Upper lobe of left lung (tissue), 6 donors: ENCODE results near the gene IRAG1. TPM values are rescaled to one million over a fixed set of nuclear protein-coding genes. Genes with fewer than 3 reads are reported as not detected.

Experiments used
- ATAC-seq, 2 donors: fragments of 200-7000 bp; cut with Tn5 transposase; one replicate each; pipeline ENCODE4 v1.9.1; 2022; ENCODE audit warnings: mild to moderate bottlenecking in 2 of 2, moderate library complexity in 2 of 2; ENCODE audit not compliant: low FRiP score in 2 of 2
- DNase-seq, 2 donors: peaks; one replicate each; pipeline ENCODE4 v3.0.0-alpha.2; 2019 to 2020
- H3K27ac ChIP-seq, 4 donors: fragments of 200-600 bp; sonication (generic); one replicate each; pipeline ENCODE4 v1.5.1; 2016 to 2019
- H3K27me3 ChIP-seq, 4 donors: fragments of 200-600 bp; sonication (generic); one replicate each; pipeline ENCODE4 v1.5.1; 2017 to 2019
- H3K36me3 ChIP-seq, 4 donors: fragments of 200-600 bp; sonication (generic); one replicate each; pipeline ENCODE4 v1.5.1; 2016 to 2019
- H3K4me1 ChIP-seq, 4 donors: fragments of 200-600 bp; sonication (generic); one replicate each; pipeline ENCODE4 v1.5.1; 2018 to 2019
- H3K4me3 ChIP-seq, 4 donors: fragments of 200-600 bp; sonication (generic); one replicate each; pipeline ENCODE4 v1.5.1; 2017 to 2019; ENCODE audit warnings: mild to moderate bottlenecking in 2 of 4, moderate library complexity in 1 of 4
- H3K9me3 ChIP-seq, 4 donors: fragments of 200-600 bp; sonication (generic); one replicate each; pipeline ENCODE4 v1.5.1; 2018 to 2019
- EP300 ChIP-seq, 4 donors: sonication (generic); formaldehyde crosslinking; IDR thresholded peaks; one replicate each; pipeline ENCODE4 v1.5.1; 2017; ENCODE audit warnings: antibody characterized with exemption in 4 of 4, control low read depth in 2 of 4
- POLR2A ChIP-seq, 4 donors: fragments of 450-650 bp; IDR thresholded peaks; one replicate each; pipeline ENCODE4 v1.5.1; 2016 to 2017; ENCODE audit warnings: antibody characterized with exemption in 4 of 4, mild to moderate bottlenecking in 2 of 4
- POLR2AphosphoS5 ChIP-seq, 2 donors: sonication (generic); formaldehyde crosslinking; IDR thresholded peaks; one replicate each; pipeline ENCODE4 v1.5.1; 2017; ENCODE audit warnings: antibody characterized with exemption in 2 of 2
- WGBS, 2 donors: methylation state at CpG; one replicate each; pipeline ENCODE4 v1.1.5; 2017 to 2018; 5-methylcytosine and 5-hydroxymethylcytosine counted together
- total RNA-seq, 6 donors: library from RNA; depleted of rRNA in 4 of 6; stranded (reverse); fragments of >200 nt in 4 of 6; gene quantifications; one replicate each; pipeline versions ENCODE4 v1.1.0 to v1.2.1, GENCODE V29; 2016 to 2021
- TF ChIP-seq, protein P1 (sequence below), 6 experiments: fragments of 450-650 bp in 4 of 6; fragments of 200-600 bp in 2 of 6; sonication (generic) in 2 of 6; IDR thresholded peaks; one replicate each; pipeline ENCODE4 v1.5.1; 2016 to 2019; ENCODE audit warnings: antibody characterized with exemption in 6 of 6
- donor health status: DM: no; HTN: no; CAD: no; lungs with moderate emphysema.
- donor health status: DM: no; HTN: yes; CAD: no; lungs with severe emphysema.

Gene IRAG1, protein sequence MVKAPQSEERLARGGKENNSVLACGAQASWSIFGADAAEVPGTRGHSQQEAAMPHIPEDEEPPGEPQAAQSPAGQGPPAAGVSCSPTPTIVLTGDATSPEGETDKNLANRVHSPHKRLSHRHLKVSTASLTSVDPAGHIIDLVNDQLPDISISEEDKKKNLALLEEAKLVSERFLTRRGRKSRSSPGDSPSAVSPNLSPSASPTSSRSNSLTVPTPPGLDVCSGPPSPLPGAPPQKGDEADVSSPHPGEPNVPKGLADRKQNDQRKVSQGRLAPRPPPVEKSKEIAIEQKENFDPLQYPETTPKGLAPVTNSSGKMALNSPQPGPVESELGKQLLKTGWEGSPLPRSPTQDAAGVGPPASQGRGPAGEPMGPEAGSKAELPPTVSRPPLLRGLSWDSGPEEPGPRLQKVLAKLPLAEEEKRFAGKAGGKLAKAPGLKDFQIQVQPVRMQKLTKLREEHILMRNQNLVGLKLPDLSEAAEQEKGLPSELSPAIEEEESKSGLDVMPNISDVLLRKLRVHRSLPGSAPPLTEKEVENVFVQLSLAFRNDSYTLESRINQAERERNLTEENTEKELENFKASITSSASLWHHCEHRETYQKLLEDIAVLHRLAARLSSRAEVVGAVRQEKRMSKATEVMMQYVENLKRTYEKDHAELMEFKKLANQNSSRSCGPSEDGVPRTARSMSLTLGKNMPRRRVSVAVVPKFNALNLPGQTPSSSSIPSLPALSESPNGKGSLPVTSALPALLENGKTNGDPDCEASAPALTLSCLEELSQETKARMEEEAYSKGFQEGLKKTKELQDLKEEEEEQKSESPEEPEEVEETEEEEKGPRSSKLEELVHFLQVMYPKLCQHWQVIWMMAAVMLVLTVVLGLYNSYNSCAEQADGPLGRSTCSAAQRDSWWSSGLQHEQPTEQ
- 10 to 100 TPM in 1 of 6 donors, 1 to 10 TPM in 5; 2.4 to 16.3 (median 7.5) TPM for total RNA-seq

DNA sequence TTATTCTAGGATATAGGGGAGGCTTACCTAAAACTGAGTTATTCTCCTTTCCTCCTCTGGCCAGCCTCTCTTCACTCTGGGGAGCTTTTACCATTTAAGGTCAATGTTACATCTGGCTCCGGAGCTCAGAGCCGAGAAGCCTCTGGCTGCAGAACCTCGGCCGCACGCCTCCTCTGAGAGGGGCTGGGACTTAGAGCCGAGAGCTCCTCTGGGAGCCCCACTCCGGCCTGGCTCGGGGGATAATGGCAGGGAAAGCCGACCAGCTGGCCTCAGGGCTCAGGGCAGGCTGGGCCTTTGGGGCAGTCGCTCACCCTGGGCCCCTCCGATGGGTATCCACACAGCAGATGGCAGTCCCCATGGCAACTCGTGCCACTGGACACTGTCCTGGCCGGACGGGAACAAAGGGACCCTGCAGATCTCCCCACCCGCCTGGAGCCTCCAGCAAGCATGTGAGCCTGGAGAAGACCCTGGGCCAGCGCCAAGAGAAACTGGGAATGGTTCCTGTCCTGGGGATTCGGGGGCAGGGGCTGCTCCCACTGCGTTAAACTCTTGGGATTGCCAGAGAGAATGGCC lies at the start of gene IRAG1:
TSS of gene IRAG1 (minus strand) at position 247 of the 573 bp plus-strand sequence. CDS start at position 94, 153 bp downstream.
- peak within 1 kb of the TSS in 3 of 4 donors; percentile 3 to 36 (median 36) for H3K4me3 ChIP-seq
- no peaks in the 10 kb centered on the region for H3K36me3 ChIP-seq
- H3K9me3 ChIP-seq, result no peaks in the 10 kb centered on the region
- WGBS, 2 donors, result 70 to 84% methylated on average over 11 to 17 of the region's 18 CpGs
- no peaks in the 10 kb centered on the region for H3K27me3 ChIP-seq
- peak; percentile 22 to 73 for DNase-seq
- peak; percentile 47 to 71 for ATAC-seq
- H3K27ac ChIP-seq, result peak within 1 kb of the TSS; percentile 8 to 72 (median 62)
- peaks cover 11 to 33% (median 20%) of the 10 kb centered on the region in 4 donors for H3K4me1 ChIP-seq
- TF ChIP-seq POLR2A (IDR thresholded peaks at IDR 0.05), result peak in 1 of 4 donors; percentile 12
- TF ChIP-seq EP300 (IDR thresholded peaks at IDR 0.05), result no peak
- no peak for TF ChIP-seq POLR2AphosphoS5 (IDR thresholded peaks at IDR 0.05)
- TF ChIP-seq, protein P1, sequence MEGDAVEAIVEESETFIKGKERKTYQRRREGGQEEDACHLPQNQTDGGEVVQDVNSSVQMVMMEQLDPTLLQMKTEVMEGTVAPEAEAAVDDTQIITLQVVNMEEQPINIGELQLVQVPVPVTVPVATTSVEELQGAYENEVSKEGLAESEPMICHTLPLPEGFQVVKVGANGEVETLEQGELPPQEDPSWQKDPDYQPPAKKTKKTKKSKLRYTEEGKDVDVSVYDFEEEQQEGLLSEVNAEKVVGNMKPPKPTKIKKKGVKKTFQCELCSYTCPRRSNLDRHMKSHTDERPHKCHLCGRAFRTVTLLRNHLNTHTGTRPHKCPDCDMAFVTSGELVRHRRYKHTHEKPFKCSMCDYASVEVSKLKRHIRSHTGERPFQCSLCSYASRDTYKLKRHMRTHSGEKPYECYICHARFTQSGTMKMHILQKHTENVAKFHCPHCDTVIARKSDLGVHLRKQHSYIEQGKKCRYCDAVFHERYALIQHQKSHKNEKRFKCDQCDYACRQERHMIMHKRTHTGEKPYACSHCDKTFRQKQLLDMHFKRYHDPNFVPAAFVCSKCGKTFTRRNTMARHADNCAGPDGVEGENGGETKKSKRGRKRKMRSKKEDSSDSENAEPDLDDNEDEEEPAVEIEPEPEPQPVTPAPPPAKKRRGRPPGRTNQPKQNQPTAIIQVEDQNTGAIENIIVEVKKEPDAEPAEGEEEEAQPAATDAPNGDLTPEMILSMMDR (IDR thresholded peaks at IDR 0.05), result no peak

DNA sequence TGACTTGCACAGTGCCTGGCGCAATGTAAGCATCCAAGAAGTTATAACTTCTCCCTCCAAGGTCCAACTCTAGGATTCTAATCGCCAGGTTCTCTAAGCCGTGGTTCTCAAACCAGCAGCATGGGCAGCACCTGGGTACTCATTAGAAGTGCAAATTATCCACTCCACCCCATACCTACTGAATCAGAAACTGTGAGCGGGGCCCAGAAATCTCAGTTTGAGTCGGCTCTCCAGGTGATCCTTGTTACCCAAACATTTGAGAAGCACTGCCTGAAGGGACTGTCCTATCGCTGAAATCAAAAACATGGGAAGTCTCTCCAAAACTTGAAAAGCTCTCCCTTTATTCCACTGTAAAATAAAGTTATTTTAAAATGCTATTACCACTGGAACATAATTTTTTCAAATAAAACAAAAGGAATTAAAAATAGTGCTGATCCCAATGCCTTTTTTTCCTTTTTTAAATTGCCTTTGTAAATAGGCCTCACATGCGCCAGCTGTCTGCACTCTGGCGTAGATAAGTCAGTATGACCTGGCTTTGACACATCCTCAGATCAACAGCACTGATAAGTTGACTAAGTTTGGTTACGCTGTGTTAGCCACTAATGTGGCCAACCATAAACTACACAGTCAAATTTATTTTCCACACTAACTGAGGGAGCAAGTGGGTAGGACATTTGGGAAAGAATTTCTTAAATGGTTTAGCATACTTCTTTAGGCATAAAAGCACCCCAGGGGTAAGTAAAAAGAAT lies 49.1 kb upstream of the IRAG1 start:
- ATAC-seq (no peak), DNase-seq (no peak)
- no peaks in the 10 kb centered on the region for H3K9me3 ChIP-seq
- no peak overlapping the region for H3K4me3 ChIP-seq
- H3K27ac ChIP-seq, result no peak overlapping the region
- H3K27me3 ChIP-seq, result no peaks in the 10 kb centered on the region
- no peaks in the 10 kb centered on the region for H3K36me3 ChIP-seq
- whole genome bisulfite sequencing, 2 donors, result 68 to 71% methylated on average over 9 of the region's 9 CpGs
- no peak for TF ChIP-seq POLR2AphosphoS5 (IDR thresholded peaks at IDR 0.05)
- no peak for TF ChIP-seq POLR2A (IDR thresholded peaks at IDR 0.05)
- TF ChIP-seq EP300 (IDR thresholded peaks at IDR 0.05), result no peak
- TF ChIP-seq, protein P1 (IDR thresholded peaks at IDR 0.05), result no peak
- peaks cover 0 to 7% (median 5%) of the 10 kb centered on the region in 4 donors for H3K4me1 ChIP-seq

DNA sequence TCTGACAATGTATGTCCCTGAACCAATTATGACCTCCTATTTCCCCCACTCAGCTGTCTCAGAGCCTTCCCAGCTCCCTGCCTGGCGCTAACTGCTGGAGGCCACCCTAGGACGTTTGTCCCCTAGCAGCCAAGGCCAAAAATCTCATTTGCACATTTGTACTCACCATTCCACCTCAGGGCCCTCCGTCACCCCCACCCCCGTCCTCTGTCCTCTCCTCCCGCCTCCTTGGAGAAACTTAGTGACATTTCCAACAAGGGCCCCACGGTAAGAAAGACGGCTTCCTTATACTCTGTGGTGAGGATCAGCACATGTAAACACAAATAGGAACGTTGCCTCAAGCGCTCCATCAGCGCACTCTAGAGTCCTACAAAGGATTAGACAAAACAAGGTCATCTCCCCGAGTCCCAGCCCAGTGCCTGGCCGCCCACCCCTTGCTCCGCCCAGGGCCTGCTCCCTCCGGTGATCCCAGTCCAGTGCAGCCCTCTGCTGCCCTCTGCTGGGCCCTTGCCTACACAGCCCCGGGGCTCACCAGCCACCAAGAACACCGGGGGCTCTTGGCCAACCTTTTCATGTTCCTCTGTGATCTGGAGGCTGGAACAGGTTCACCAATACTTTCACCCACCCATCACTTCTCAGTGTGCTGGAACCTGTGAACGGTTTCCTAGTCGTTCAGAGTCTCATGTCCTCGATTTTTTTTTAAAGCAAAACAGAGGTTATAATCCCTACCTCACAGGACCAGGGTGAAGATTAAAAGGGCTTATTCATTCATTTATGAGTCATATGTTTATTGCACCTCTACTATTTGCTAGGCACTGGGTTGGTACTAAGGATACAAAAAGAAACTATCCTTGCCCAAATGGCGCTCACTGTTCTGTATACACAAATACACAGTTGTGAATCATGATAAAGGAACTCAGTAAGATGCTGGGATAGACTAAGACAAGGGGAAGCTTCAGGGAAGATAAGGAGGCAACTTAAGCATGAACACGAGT lies 42.2 kb upstream of the IRAG1 start:
- Histone ChIP-seq H3K36me3 (no peaks in the 10 kb centered on the region), H3K27me3 (no peaks in the 10 kb centered on the region), H3K4me3 (peak overlapping the region in 2 of 4 donors; percentile 15 to 33), H3K27ac (peak overlapping the region; percentile 44 to 69 (median 68)), H3K9me3 (no peaks in the 10 kb centered on the region), H3K4me1 (peaks cover 16 to 26% (median 20%) of the 10 kb centered on the region in 4 donors)
- peak; percentile 94 to 96 for DNase-seq
- ATAC-seq, result peak; percentile 99 to 100
- WGBS, 2 donors, result 8 to 10% methylated on average over 20 to 21 of the region's 21 CpGs
- TF ChIP-seq, protein P1 (IDR thresholded peaks at IDR 0.05), result peak; percentile 94 to 99 (median 98)
- TF ChIP-seq POLR2A (IDR thresholded peaks at IDR 0.05), result no peak
- peak in 1 of 2 donors; percentile 53 for TF ChIP-seq POLR2AphosphoS5 (IDR thresholded peaks at IDR 0.05)
